Bronchial epithelial cell (primary cell): ENCODE measurements around the gene MLPH. TPM values are rescaled to one million over a fixed set of nuclear protein-coding genes. Genes with fewer than 3 reads are reported as not detected.

Source experiments
- DNase-seq: peaks from one replicate; pipeline ENCODE4 v3.0.0-alpha.2; 2010; ENCODE audit warnings: low read depth
- FAIRE-seq: peaks from 2 replicates; lab custom pipeline; 2011; peaks lifted over from hg19 to GRCh38; lab: Jason Lieb, UNC
- H3K27me3 ChIP-seq: 2 replicates; pipeline ENCODE4 v1.5.1; 2011; ENCODE audit warnings: low read length; ENCODE audit not compliant: control insufficient read depth, insufficient read depth
- H3K36me3 ChIP-seq: 2 replicates; pipeline ENCODE4 v1.5.1; 2011; ENCODE audit warnings: low read length; ENCODE audit not compliant: control insufficient read depth, insufficient read depth
- H3K4me3 ChIP-seq: 2 replicates; pipeline ENCODE4 v1.5.1; 2011; ENCODE audit warnings: mild to moderate bottlenecking, low read depth, low read length, control low read depth
- CTCF ChIP-seq: IDR thresholded peaks from 2 replicates; pipeline ENCODE4 v1.5.1; 2011; ENCODE audit warnings: mild to moderate bottlenecking, moderate library complexity, low read length, control low read depth, inconsistent platforms; ENCODE audit not compliant: insufficient read depth, severe bottlenecking
- total RNA-seq: library from RNA; depleted of rRNA; stranded (reverse); fragments of >200 nt; gene quantifications from 2 replicates; pipeline ENCODE4 v1.2.1, GENCODE V29; 2014

MLPH gene
- total RNA-seq, 1 donor from 2014 or later: 6.6 TPM

- Histone ChIP-seq H3K36me3 (peaks cover 3% of the 10 kb centered on the region), H3K4me3 (no peak overlapping the region), H3K27me3 (no peaks in the 10 kb centered on the region)
- TF ChIP-seq CTCF: no peak
- no peak for FAIRE-seq
- DNase-seq: no peak
Observed at GRCh38 chr2:237546876-237547395, 59.9 kb downstream of the MLPH start.

GRCh38 chr2:237547841-237548416, 60.9 kb downstream of the MLPH start:
- TF ChIP-seq CTCF: no peak
- DNase-seq (no peak), FAIRE-seq (no peak)
- Histone ChIP-seq H3K4me3 (no peak overlapping the region), H3K27me3 (no peaks in the 10 kb centered on the region), H3K36me3 (peaks cover 3% of the 10 kb centered on the region)

GRCh38 chr2:237549216-237549615, 62.2 kb downstream of the MLPH start:
- no peak for FAIRE-seq
- Histone ChIP-seq H3K36me3 (peaks cover 3% of the 10 kb centered on the region), H3K4me3 (no peak overlapping the region), H3K27me3 (no peaks in the 10 kb centered on the region)
- DNase-seq: no peak
- TF ChIP-seq CTCF: no peak

- TF ChIP-seq CTCF: no peak
- Histone ChIP-seq H3K27me3 (no peaks in the 10 kb centered on the region), H3K36me3 (peaks cover 3% of the 10 kb centered on the region), H3K4me3 (no peak overlapping the region)
- no peak for FAIRE-seq
- DNase-seq: no peak
Observed at GRCh38 chr2:237549643-237550415, 62.8 kb downstream of the MLPH start.

- H3K27me3 ChIP-seq: no peaks in the 10 kb centered on the region
- no peak for DNase-seq
- no peak overlapping the region for H3K4me3 ChIP-seq
- H3K36me3 ChIP-seq: peaks cover 3% of the 10 kb centered on the region
- no peak for TF ChIP-seq CTCF
- no peak for FAIRE-seq
Observed at GRCh38 chr2:237551071-237551574, 64.1 kb downstream of the MLPH start.
